COR-L47 (cell line): ENCODE measurements around the gene BLVRB.
"Not testable (repeated sequence)": the region's sequence is repeated elsewhere in the genome, so short reads cannot be mapped to it uniquely, and the experiment has no call there.

Source experiments
- DNase-seq: peaks from one replicate; lab custom pipeline; 2025; lab: John Stamatoyannopoulos, UW

Gene BLVRB

DNA sequence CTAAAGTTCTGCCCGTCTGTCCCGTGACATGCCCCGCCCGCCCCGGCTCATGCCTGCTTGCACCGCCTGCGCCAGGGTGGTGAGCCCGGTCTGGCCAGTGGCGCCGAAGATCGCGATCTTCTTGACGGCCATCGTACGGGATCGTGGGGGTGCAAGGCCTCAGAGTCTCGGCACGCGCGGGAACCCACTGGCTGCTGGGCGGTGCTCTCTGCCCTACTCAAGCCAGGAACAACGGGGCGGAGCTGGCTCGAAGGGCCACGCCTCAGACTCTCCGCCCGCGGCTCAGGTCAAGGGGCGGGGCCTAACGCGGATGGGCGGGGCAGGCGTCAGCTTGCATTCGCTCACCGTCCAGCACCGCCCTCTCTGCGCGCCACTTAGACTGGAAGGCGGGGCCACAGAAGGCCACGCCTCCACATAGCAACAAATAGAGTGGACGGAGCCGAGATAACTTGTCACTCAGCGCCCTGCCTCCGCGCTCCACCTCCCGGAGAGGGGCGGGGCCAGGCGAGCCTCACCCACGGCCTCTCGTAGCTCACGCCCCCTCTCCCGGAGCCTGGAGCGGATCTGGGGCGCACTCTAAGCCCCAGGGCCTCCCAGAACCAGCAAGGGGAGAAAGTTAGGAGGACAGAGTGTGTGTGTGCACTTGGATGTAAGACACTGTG, at the start of gene BLVRB:
Gene BLVRB (minus strand): TSS at position 189 of the 662 bp plus-strand sequence. CDS start 57 bp downstream, at position 132.
- DNase-seq = peak; percentile 80

DNA sequence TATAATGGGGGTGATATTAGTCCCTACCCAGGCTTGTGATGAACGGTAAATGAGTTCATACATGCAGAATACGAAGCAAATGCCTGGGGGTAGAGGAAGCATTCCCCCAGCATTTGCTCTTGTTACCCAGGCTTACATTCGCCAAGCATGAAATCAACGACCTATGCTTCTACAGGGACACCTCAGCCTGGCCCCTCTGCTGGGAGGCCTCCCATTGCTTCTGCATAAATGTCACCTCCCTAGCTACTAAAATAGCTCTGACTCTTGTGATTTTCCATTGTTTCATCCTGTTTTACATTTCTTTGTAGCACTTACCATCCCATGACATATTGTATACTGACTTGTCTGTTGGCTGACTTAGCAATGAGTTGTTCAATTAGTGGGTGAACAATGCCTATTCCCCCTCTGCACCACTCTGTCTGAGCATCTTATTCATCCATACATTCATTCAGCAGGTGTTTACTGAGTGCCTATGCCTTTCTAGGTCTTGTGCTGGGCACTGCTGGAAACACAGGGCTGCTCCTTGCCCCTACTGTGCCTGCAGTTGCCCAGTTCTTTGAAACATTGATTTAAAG, 48.3 kb upstream of the BLVRB start:
- DNase-seq = no peak

DNA sequence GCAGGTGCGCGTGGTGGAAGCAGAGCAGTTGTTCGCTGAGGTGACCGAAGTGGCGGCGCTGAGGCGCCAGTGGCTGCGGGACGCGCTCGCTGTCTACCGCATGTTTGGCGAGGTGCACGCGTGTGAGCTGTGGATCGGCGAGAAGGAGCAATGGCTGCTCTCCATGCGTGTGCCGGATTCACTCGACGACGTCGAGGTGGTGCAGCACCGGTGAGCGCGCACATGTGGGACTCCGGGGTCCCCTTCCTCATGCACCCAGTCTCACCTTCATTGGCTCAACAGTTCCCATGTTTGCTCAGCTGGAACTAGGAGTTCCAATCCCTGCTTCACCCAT, 47.8 kb upstream of the BLVRB start:
- no peak for DNase-seq

DNA sequence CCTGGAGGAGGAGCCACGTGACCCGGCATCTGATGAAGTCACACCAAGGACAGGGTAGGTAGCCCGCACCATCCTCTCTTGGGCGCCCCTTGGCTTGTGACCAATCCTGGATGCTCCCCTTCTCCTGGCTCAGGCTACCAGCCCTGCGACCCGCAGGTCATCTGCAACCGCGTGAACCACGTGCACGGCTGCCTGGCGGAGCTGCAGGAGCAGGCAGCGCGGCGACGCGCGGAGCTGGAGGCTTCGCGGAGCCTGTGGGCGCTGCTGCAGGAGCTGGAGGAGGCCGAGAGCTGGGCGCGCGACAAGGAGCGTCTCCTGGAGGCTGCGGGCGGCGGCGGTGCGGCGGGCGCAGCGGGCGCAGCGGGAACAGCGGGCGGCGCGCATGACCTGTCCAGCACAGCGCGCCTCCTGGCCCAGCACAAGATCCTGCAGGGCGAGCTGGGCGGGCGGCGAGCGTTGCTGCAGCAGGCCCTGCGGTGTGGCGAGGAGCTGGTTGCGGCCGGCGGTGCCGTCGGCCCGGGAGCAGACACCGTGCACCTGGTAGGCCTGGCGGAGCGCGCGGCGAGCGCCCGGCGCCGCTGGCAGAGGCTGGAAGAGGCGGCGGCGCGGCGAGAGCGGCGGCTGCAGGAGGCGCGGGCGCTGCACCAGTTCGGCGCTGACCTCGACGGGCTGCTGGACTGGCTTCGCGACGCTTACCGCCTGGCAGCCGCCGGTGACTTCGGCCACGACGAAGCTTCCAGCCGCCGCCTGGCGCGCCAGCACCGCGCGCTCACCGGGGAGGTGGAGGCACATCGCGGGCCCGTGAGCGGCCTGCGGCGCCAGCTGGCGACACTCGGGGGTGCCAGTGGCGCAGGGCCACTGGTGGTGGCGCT, 47.2 kb upstream of the BLVRB start:
- DNase-seq = no peak

DNA sequence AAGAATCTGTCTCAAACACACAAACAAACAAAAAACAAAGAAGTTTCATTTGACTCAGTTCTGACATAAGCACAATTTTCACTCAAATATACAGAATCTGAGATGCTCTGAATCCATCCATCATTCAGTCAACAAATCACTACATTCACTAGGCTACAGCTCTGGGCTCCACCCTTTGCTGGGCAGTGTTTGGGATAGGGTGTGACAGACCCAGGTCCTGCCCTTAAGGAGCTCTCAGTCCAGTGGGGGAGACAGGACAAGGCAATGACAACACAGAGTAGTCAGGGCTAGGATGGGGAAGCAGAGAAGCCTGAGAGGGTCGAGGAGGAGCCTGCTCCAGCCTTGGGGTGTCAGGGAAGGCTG, 46.5 kb upstream of the BLVRB start:
- DNase-seq = no peak

DNA sequence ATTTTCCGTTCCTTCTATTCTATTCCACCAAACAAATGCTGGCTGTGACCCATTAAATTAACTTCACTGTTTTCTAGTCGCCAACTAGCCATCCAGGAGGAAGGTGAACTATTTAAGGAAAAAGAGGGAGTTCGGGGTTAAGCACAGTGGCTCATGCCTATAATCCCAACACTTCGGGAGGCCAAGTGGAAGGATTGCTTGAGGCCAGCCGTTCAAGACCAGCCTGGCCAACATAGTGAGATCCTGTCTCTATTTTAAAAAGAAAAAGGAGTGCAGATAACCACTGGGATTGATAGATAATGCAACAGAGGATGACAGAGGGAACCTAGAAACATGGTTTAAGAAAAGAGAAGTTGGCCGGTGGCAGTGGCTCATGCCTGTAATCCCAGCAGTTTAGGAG, 45.9 kb upstream of the BLVRB start:
- DNase-seq = no peak

DNA sequence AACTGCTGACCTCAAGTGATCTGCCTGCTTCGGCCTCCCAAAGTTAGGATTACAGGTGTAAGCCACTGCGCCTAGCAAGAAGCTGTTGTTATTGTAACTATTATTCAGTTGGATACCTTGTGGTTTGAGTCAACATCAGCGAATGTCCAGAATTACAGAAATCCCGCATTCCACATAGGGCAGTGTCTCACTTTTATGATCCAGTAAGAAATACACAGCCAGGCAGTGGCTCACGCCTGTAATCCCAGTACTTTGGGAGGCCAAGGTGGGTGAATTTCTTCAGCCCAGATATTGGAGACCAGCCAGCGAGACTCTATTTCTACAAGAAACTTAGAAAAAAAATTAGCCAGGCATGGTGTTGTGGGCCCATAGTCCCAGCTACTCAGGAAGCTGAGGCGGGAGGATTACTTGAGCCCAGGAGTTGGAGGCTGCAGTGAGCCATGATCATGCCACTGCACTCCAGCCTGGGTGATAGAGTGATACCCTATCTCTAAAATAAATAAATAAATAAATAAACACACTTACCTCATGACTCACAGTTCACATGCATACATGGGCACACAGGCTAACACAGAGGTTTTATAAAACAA, 45.1 kb upstream of the BLVRB start:
- DNase-seq = no peak

DNA sequence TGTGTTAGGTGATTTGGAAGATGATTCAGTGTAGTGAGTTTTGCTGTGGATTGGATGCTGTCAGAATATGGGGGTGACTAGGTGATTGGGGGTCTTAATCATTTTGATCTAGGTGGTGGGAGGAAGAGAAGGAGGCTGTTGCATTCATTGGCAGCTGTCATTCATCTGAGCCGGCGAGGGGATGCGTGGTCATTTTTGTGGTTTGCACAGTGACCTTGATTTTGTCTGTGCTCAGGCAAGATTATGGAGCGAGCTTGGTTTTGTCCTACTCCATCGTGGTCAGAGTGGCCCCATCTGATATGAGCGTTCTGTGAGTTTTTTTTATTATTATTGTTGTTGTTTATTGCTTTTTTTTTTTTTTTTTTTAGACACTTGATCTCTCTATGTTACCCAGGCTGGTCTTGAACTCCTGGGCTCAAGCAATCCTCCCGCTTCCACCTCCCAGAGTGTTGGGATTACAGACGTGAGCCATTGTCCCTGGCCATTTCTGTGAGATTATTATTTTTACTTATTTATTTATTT, 43.3 kb upstream of the BLVRB start:
- DNase-seq = no peak

DNA sequence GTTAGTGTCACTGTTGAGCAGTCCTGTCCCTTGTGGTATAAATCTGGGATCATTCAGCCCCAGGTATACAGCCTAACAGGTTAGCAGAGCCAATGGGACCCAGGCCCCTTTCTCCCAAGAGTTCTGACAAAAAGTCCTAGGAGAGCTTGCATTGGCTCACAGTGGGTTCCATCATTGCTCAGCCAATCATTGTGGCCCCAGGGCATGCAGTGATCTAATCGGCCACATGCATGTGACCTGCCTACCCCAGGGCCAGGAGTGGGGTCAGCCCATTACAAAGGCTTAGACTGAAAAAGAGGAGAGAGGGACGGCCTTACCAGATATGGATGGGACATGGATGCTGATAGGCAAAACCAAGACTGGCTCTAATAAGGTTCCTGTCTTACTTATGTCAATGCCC, 42.3 kb upstream of the BLVRB start:
- no peak for DNase-seq

DNA sequence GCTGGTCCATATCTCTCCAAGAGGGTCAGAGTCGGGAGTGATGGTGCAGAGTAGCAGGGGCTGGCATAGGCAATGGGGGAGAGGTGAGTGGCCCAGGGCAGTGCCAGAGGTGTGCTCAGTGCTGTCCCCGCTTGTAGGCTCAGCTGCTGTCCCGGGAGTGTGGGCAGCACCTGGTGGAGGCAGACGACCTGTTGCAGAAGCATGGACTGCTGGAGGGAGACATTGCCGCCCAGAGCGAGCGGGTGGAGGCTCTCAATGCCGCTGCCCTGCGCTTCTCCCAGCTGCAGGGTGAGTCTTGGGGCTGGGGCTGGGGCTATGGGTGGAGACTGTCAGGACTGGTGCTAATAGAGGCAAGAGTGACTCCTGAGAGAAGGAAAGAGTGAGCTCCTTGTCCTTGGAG, 40.6 kb upstream of the BLVRB start:
- DNase-seq = no peak

DNA sequence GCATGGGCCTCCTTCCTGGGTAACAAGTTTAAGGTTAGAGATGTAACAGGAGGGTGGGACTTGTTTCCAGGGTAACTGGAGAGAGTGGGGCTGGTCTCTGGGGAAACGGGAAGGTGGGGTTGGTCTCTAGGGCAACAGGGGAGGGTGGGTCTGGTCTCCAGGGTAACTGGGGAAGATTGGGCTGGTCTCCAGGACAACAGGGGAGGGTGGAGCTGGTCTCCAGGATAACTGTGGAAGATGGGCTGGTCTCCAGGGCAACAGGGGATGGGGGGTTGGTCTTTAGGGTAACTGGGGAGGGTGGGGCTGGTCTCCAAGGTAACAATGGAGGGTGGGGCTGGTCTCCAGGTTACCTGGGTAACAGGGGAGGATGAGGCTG, 37.8 kb upstream of the BLVRB start:
- peak; percentile 80 for DNase-seq

DNA sequence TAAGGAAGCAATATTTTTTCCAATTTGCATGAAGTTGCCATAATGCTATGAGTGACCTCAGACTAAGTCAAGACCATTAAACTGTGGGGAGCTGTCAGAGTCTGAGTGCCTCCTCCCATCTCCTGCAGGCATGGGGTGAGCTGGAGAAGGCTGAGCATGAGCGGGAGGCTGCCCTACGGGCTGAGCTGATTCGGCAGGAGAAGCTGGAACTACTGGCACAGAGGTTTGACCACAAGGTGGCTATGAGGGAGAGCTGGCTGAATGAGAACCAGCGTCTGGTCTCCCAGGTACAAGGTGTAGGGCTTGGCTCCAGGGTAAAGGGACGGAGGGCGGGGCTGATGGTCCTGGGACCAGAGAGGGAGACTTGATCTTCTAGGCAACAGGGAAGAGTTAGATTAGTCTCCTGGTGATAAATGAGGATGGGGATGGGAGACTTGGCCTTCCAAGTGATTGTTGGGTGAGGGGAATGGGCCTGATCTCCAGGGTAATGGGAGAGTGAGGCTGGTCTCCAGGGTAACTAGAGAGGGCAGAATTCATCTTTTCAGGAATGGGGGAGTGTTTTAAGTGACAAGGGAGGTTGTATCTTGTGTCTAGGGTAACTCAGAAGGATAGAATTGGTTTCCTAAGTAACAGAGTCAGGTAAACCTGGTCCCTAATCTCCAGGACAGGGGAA, 37.2 kb upstream of the BLVRB start:
- no peak for DNase-seq

DNA sequence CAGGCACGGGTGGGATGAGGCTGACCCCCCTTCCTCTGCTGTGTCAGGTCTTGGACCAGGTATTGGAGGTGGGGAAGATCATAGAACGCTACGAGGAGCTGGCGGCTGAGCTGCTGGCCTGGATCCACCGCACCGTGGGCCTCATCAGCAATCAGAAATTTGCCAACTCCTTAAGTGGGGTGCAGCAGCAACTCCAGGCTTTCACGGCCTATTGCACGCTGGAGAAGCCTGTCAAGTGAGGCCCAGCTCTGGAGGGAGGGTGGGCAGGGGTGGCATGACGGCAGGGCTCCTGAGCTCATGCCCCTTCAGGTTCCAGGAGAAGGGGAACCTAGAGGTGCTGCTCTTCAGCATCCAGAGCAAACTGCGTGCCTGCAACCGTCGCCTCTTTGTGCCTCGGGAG, 36.5 kb upstream of the BLVRB start:
- no peak for DNase-seq

DNA sequence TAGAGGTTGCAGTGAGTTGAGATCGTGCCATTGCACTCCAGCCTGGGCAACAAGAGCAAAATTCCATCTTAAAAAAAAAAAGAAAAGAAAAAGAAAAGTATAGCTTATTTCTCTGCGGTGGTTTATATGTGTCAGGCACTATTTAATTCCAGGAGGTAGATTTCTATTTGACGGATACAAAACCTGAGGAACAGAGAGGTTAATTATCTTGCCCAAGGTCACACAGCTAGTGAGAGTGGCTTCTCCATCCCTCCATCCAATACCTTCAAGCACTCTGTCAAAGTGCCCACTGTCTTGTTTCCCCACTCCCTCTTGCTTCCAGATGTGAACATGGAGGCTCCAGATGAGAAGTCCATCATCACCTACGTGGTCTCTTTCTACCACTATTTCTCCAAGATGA, 36.1 kb upstream of the BLVRB start:
- DNase-seq = no peak

DNA sequence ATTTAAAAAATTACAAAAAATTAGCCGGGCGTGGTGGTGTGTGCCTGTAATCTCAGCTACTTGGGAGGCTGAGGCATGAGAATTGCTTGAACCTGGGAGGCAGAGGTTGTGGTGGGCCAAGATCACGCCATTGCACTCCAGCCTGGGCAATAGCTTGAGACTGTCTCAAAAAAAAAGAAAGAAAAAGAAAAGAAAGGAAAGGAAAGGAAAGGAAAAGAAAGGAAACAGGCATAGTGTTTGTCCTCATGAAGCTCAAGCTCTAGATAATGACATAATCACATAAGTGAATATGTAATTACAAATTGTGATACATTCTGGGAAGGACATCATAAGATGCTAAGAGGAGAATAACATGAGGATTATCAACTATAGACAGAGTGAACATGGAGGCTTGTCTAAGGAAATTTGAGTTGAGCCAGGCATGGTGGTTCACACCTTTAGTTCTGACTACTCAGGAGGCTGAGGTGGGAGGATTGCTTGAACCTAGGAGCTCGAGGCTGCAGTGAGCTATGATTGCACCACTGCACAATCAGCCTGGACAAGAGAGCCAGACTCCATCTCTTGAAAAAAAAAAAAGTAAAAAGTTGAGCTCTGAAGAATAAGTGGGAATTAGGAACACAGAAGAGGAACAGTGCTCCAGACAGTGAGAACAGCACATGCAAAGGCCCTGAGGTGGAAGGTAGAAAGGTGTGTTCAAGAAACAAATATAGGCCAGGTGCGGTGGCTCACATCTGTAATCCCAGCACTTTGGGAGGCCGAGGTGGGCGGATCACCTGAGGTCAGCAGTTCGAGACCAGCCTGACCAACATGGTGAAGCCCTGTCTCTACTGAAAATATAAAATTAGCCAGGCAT, 35.4 kb upstream of the BLVRB start:
- DNase-seq = not testable (repeated sequence)

DNA sequence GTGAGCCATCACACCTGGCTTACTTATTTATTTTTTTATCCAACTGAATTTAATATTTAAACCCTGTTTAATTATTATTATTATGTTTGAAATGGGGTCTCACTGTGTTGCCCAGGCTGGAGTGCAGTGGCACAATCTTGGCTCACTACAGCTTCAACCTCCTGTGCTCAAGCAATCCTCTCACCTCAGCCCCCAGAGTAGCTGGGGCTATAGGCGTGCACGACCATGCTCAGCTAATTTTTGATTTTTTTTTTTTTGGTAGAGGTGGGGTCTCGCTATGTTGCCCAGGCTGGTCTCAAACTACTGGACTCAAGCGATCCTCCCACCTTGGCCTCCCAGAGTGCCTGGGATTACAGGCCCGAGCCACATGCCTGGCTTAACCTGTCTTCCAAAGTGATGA, 33.8 kb upstream of the BLVRB start:
- DNase-seq = no peak

DNA sequence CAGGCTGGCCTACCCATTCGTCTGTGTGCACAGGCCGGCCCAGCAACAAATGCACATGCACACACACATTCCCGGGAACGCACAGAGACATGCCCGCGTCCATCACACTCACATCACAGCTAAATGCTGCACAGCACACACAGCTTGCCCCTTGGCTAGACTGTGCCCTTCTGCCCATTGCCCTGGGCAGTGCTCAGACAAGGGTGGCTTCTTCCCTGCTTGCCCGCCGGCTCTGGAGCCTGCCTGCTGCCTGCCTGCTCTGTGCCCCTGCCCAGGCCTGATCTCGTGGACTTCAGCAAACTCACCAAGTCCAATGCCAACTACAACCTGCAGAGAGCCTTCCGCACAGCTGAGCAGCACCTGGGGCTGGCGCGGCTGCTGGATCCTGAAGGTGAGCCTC, 31.7 kb upstream of the BLVRB start:
- no peak for DNase-seq

DNA sequence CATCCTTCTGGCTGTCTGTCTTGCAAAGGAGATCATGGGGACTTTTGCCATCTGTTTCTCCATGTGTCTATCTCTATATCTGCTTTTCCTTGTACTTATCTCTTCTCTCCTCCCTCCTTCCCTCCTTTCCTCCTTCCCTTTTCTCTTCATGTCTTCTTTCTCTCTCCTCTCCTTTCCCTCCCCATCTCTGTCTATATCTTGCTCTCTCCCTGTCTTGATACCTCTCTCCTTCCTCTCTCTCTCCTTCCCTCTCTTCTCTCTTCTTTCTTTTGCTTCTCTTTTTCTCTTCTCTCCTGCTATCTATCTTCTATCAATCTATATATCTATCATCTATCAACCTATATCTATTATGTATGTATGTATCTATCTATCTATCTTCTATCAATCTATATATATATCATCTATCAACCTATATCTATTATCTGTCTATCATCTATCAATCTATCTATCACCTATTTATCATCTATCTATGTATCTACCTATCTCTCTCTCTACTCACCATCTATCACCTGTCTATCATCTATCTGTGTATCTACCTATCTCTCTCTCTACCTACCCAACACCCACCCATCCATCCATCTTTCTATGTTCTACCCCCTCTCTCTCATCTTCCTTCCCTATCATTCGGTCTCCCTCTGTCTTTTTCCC, 28.8 kb upstream of the BLVRB start:
- no peak for DNase-seq

DNA sequence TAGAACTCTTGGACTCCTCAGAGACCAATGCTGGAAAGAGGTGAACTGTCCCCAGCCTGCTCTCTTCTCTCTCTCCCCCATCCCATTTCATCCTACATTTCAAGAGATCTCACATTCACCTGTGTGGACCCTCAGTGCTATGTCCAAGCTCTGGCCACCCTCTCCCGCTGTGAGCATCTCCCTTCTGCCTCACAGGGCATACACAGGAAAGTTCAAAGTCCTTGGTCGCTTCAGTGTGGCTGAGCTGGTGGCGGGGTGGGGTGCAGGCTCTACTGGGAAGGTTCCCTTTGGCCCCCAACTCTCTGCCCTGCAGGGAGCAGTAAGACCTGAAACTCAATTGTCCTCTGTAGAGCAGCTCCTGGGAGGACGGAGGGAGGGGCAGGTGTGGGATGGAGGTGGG, 28.2 kb upstream of the BLVRB start:
- DNase-seq = no peak

DNA sequence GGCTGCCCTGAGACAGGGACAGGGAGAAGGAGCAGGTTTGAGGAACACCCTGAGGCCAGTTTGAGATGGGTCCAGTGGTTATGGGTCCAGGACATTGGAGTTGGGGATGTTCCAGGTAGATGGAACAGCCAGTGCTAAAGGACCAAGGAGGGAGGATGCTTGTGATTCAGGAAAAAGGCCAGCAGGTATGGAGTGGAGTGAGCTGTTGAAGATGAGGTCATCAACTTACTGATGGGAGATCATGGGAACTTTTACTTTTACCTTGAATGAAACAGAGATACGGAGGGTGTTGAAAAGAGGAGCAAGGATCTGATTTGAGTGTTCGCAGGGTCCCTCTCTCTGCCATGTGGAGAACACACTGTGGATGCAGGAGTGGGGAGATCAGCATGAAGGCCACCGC, 26.7 kb upstream of the BLVRB start:
- DNase-seq = no peak

DNA sequence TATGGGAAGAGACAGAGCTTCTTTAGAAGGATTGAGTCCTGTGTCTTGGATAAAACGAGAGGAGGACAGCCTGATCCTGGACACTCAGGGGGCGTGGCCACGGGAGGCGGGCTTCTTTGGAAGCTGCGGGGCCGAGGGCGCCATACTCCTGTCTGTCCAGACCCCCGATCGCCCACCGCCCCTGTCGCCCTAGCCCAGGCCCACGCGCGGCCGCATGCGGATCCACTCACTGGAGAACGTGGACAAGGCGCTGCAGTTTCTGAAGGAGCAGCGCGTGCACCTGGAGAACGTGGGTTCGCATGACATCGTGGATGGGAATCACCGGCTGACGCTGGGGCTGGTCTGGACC, 24.3 kb upstream of the BLVRB start:
- no peak for DNase-seq
